HEK293T (cell line): ENCODE data around the gene PITX2.

Source experiments
- CTCF ChIA-PET: fragments of 350-600 bp; formaldehyde crosslinking; extraction: SDS; loops from one replicate; lab custom pipeline; 2021; ENCODE audit warnings: antibody characterized with exemption, inconsistent platforms; lab: Yijun Ruan, JAX
- POLR2A ChIA-PET: fragments of 350-600 bp; formaldehyde crosslinking; extraction: SDS; loops from one replicate; lab custom pipeline; 2020; ENCODE audit warnings: antibody characterized with exemption, inconsistent platforms; lab: Yijun Ruan, JAX
- DNase-seq: peaks from one replicate; pipeline ENCODE4 v3.0.0; 2012; ENCODE audit warnings: mixed read lengths; ENCODE audit errors: extremely low spot score
- ARNT ChIP-seq: fragments of 450-650 bp; IDR thresholded peaks from 2 replicates; pipeline ENCODE4 v1.6.1; 2017; ENCODE audit warnings: mild to moderate bottlenecking
- BHLHE40 ChIP-seq: fragments of 450-650 bp; IDR thresholded peaks from 2 replicates; pipeline ENCODE4 v1.6.1; 2016; ENCODE audit warnings: mild to moderate bottlenecking, moderate library complexity, borderline replicate concordance
- CTBP1 ChIP-seq: fragments of 450-650 bp; IDR thresholded peaks from 2 replicates; pipeline ENCODE4 v1.6.1; 2016; ENCODE audit warnings: borderline replicate concordance
- ELF4 ChIP-seq: fragments of 450-650 bp; IDR thresholded peaks from 2 replicates; pipeline ENCODE4 v1.6.1; 2017; ENCODE audit warnings: antibody characterized with exemption
- FOXA1 ChIP-seq: fragments of 450-650 bp; IDR thresholded peaks from 2 replicates; pipeline ENCODE4 v1.6.1; 2016; ENCODE audit warnings: mild to moderate bottlenecking
- FOXK2 ChIP-seq: fragments of 450-650 bp; IDR thresholded peaks from 2 replicates; pipeline ENCODE4 v1.6.1; 2016; ENCODE audit warnings: mild to moderate bottlenecking
- FOXM1 ChIP-seq: fragments of 450-650 bp; IDR thresholded peaks from 2 replicates; pipeline ENCODE4 v1.6.1; 2017; ENCODE audit warnings: mild to moderate bottlenecking, borderline replicate concordance
- HDGF ChIP-seq: fragments of 450-650 bp; IDR thresholded peaks from 2 replicates; pipeline ENCODE4 v1.6.1; 2017; ENCODE audit warnings: antibody characterized with exemption, borderline replicate concordance
- L3MBTL2 ChIP-seq: fragments of 450-650 bp; conservative IDR thresholded peaks from 2 replicates; pipeline ENCODE4 v1.6.1; 2016; ENCODE audit warnings: mild to moderate bottlenecking
- LEF1 ChIP-seq: fragments of 450-650 bp; IDR thresholded peaks from 2 replicates; pipeline ENCODE4 v1.6.1; 2017; ENCODE audit warnings: mild to moderate bottlenecking, borderline replicate concordance
- NFRKB ChIP-seq: fragments of 450-650 bp; IDR thresholded peaks from 2 replicates; pipeline ENCODE4 v1.6.1; 2016; ENCODE audit warnings: mild to moderate bottlenecking, moderate library complexity
- PKNOX1 ChIP-seq: fragments of 450-650 bp; IDR thresholded peaks from 2 replicates; pipeline ENCODE4 v1.6.1; 2016
- SP1 ChIP-seq: fragments of 450-650 bp; IDR thresholded peaks from 2 replicates; pipeline ENCODE4 v1.6.1; 2017
- SUZ12 ChIP-seq: fragments of 450-650 bp; IDR thresholded peaks from 2 replicates; pipeline ENCODE4 v1.6.1; 2016; ENCODE audit warnings: mild to moderate bottlenecking
- TARDBP ChIP-seq: fragments of 450-650 bp; IDR thresholded peaks from 2 replicates; pipeline ENCODE4 v1.6.1; 2016
- ZNF384 ChIP-seq: fragments of 450-650 bp; IDR thresholded peaks from 2 replicates; pipeline ENCODE4 v1.6.1; 2016

The PITX2 gene

DNA sequence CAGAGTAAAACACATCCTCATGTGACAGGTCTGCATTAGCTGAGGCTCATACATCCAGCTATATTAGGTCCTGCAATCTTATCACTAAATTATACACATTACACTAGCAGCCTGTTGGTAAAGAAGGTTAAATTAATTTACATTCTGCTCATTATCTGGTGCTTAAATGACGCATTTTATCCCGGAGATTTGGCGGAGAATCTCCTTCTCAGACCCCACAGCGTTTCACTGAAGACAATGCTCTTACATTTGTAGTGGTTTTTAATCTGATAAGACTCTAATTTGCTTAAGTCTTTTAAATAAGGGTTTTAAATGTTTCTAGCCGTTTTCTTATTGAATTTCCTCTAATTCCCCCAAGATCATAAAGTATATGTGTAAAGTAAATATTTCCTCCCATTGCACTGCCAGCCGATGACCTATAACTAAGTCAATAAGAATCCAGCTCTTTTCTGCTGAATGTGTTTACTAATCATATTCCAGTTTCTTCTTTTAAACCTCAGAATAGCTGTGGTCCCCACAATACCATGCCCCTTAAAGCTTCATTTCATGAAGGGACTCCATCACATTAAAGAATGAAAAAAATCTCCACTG is 2.1 kb upstream of the PITX2 start:
- ChIA-PET POLR2A (interaction anchor here (0.7 kb wide), 1 partner anchor 14 kb away, joined by 3 read pairs; no protein-coding TSS in a partner anchor), CTCF (interaction anchor here (0.6 kb wide), 1 partner anchor 335 kb away, joined by 3 read pairs; no protein-coding TSS in a partner anchor)
- TF ChIP-seq LEF1 = no peak
- TF ChIP-seq BHLHE40 = no peak
- TF ChIP-seq FOXK2 = no peak
- no peak for TF ChIP-seq ZNF384
- no peak for TF ChIP-seq TARDBP
- no peak for TF ChIP-seq NFRKB
- no peak for TF ChIP-seq CTBP1
- DNase-seq = no peak

- DNase-seq = no peak
- ChIA-PET CTCF (no interaction called here), POLR2A (interaction anchor here (2.4 kb wide), 1 partner anchor 12 kb away, joined by 11 read pairs; no protein-coding TSS in a partner anchor)
- no peak for TF ChIP-seq PKNOX1
- TF ChIP-seq BHLHE40 = no peak
- TF ChIP-seq CTBP1 = no peak
- TF ChIP-seq FOXA1 = no peak
- no peak for TF ChIP-seq ZNF384
- no peak for TF ChIP-seq HDGF
- no peak for TF ChIP-seq FOXK2
- TF ChIP-seq ARNT = no peak
- TF ChIP-seq ELF4 = no peak
- TF ChIP-seq SUZ12 = no peak
- TF ChIP-seq LEF1 = no peak
- no peak for TF ChIP-seq FOXM1
- no peak for TF ChIP-seq TARDBP
- no peak for TF ChIP-seq SP1
- no peak for TF ChIP-seq NFRKB
- no peak for TF ChIP-seq L3MBTL2
Measured at GRCh38 chr4:110624398-110624780, 1.5 kb upstream of the PITX2 start.

DNA sequence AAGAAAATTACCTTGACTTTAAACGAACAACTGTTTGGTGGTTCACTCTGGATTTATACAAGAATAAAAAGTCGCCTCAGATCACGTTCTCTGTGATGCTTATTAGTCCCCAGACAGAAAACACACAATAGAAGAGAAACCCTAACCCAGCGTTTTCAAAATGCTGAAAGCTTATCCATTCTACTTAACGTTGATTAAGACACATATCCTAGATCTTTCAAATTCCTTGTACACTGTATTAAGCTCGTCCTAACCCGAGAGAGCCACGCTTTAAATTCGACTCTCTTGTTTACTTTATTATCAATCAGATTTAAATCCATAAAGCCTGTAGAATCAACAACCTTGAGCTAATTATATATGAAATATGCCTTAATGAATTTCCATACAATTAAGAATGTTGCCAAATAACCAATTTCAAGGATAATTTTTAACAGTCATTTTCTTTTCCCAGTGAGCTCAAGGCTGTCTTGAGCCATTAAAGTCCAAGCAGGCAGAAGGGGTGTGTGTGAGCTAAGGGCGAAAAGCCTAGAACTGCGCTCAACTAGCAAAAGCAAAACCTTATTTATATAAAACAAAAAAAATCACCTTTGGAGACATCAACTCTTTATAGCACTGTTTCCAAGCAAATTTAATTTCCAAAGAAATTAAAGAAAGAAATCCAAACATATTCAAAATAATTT is 981 bp upstream of the PITX2 start:
- no peak for DNase-seq
- ChIA-PET POLR2A (interaction anchor here (0.6 to 2.4 kb wide), 2 partner anchors 9 to 12 kb away, joined by 4 to 11 read pairs; no protein-coding TSS in a partner anchor), CTCF (interaction anchor here (0.6 kb wide), 1 partner anchor 10 kb away, joined by 3 read pairs; no protein-coding TSS in a partner anchor)
- TF ChIP-seq CTBP1 (no peak), HDGF (no peak), SP1 (no peak), TARDBP (no peak), FOXK2 (no peak), NFRKB (no peak), PKNOX1 (no peak), BHLHE40 (no peak), ELF4 (no peak), FOXM1 (no peak), ARNT (no peak)

DNA sequence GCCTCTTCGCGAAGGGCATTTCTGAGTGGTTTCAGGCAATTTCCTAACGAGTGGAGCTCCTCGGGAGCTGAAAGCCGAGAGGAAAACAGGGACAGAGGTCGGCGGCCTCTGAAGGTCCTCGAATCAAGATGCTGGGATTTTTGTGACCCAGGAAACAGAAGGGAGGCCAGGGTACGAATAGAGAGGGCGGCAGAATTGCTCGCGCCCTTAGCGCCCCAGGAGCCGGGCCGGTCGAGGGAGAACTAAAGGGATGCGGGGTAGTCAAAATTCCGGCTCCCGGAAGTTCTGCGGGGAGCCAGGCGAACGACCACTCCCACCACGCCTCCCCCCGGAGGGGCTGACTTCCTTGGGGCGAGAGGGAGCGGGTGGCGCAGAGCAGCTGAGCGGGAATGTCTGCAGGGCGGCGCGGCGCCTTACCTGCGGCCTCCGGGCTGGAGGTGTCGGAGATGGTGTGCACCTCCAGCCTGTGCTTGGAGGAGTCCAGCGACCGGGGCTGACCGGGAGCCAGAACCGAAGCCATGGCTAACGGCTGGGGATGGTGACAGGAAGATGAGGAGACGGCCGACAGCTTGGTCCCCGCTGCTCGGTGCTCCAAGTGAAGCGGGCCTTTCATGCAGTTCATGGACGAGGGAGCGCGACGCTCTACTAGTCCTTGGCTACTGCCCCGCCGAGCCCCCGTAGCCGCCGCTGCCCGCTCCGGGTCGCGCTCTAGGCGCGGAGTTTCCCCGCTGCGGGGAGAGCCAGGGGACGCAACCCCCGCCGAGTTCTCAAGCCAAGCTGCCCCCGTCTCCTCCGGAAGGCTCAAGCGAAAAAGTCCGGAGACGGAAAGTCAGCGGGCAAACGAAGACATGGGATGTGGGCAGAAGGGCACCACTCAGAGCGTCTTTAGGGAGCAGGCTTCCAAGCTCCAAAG is 782 bp downstream of the PITX2 start:
- CTCF ChIA-PET = interaction anchor here (0.7 kb wide), 1 partner anchor 56 kb away, joined by 7 read pairs; no protein-coding TSS in a partner anchor
- POLR2A ChIA-PET = interaction anchor here (0.9 to 2.4 kb wide), 2 partner anchors 11 to 14 kb away, joined by 3 to 11 read pairs; no protein-coding TSS in a partner anchor
- DNase-seq = no peak

DNA sequence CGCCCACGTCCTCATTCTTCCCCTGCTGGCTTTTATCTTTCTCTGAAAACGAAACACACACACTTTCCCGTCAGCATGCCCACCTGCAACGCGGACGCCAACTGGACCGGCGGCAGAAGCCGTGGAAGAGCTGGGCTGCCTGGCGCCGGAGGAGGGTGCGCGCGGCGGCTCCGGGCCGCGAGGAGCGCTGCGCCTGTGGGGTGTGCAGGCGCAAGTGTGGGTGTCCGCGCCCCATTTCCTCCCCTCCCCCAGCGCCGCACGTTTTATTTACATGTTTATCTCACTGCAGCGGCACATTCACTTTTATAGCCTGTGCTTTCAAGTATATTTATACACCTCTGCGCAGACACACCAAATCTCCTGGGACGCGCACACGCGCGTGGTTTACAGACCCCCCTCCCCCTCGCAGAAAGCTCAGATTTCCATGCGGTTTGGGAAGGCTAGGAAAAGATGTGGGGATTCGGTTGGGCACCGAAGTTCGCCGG is 1.5 kb downstream of the PITX2 start:
- ChIA-PET CTCF (interaction anchor here (0.7 kb wide), 1 partner anchor 55 kb away, joined by 7 read pairs; no protein-coding TSS in a partner anchor), POLR2A (no interaction called here)
- no peak for DNase-seq
- TF ChIP-seq FOXM1 (no peak), SP1 (no peak), ZNF384 (no peak), HDGF (no peak), FOXA1 (no peak), TARDBP (no peak), FOXK2 (no peak), CTBP1 (no peak), ARNT (no peak), BHLHE40 (no peak)

More for the DNA sequence above, 782 bp downstream of the PITX2 start:
- TF ChIP-seq HDGF (no peak), BHLHE40 (no peak), ELF4 (no peak), SUZ12 (no peak), TARDBP (no peak), ZNF384 (no peak), CTBP1 (no peak), ARNT (no peak), NFRKB (no peak), L3MBTL2 (no peak), FOXM1 (no peak), LEF1 (no peak)
